GM12892 (cell line): Measurements from ENCODE around the gene DNMT3A.

Source experiments
- POLR2A ChIP-seq: IDR thresholded peaks from 2 replicates; pipeline ENCODE4 v1.6.1; 2011; ENCODE audit warnings: low read depth, low read length, control low read depth
- POLR2AphosphoS5 ChIP-seq: IDR thresholded peaks from 2 replicates; pipeline ENCODE4 v1.6.1; 2011; ENCODE audit warnings: low read depth, low read length, control low read depth
- TAF1 ChIP-seq: IDR thresholded peaks from 2 replicates; pipeline ENCODE4 v1.6.1; 2011; ENCODE audit warnings: low read depth, mild to moderate bottlenecking, control low read depth, low read length, borderline replicate concordance

GRCh38 chr2:25322312-25322711 is 19.4 kb downstream of the DNMT3A start:
- TF ChIP-seq POLR2AphosphoS5 (no peak), POLR2A (no peak), TAF1 (no peak)
